H1 (cell line): ENCODE measurements around the gene KCNG3. TPM values are rescaled to one million over a fixed set of nuclear protein-coding genes. Genes with fewer than 3 reads are reported as not detected.

Experiments
- CHD7 ChIP-seq: fragments of 300-600 bp; sonication (generic); IDR thresholded peaks from 2 replicates; pipeline ENCODE4 v1.7.1; 2012; ENCODE audit warnings: low read length, moderate library complexity, mild to moderate bottlenecking, inconsistent platforms; ENCODE audit not compliant: insufficient replicate concordance
- CTCF ChIP-seq, 3 experiments: IDR thresholded peaks; 1 replicate in 2 of 3; 2 replicates in 1 of 3; pipeline versions ENCODE4 v1.5.1 to v1.6.1; 2011; ENCODE audit warnings: low read length in 3 of 3, mild to moderate bottlenecking in 3 of 3, inconsistent platforms in 2 of 3, low read depth in 1 of 3, moderate library complexity in 1 of 3; ENCODE audit not compliant: insufficient read depth in 1 of 3; ENCODE audit errors: control extremely low read depth in 1 of 3
- JUN ChIP-seq: IDR thresholded peaks from 2 replicates; pipeline ENCODE4 v1.6.1; 2011; ENCODE audit warnings: low read depth, mild to moderate bottlenecking, improper control_type of control experiment, low read length
- JUND ChIP-seq: IDR thresholded peaks from 2 replicates; pipeline ENCODE4 v1.6.1; 2011; ENCODE audit warnings: mild to moderate bottlenecking, improper control_type of control experiment, low read length
- RFX5 ChIP-seq: IDR thresholded peaks from 2 replicates; pipeline ENCODE4 v1.6.1; 2011; ENCODE audit warnings: low read depth, low read length, improper control_type of control experiment, borderline replicate concordance
- SRF ChIP-seq: IDR thresholded peaks from 2 replicates; pipeline ENCODE4 v1.6.1; 2011; ENCODE audit warnings: mild to moderate bottlenecking, low read depth, low read length, moderate library complexity
- polyA plus RNA-seq, 7 experiments: library from polyadenylated mRNA; depleted of rRNA in 3 of 7; stranded (reverse) in 5 of 7; unstranded in 2 of 7; fragments of >200 nt in 5 of 7; fragments of 200-250 nt in 2 of 7; gene quantifications; 1 replicate in 5 of 7; 2 replicates in 1 of 7; 4 replicates in 1 of 7; pipeline versions ENCODE4 v1.2.1 to v1.2.3, GENCODE V29; 2011 to 2013; ENCODE audit warnings: missing spikeins in 2 of 7, mixed read lengths in 2 of 7
- total RNA-seq: library from RNA; stranded (reverse); fragmentation: NEBNext Ultra II Directional; extraction: Animal tissue kit (Norgen Biotek cat#: 25700); gene quantifications from 2 replicates; pipeline ENCODE4 v1.2.1, GENCODE V29; 2021

KCNG3 gene
- total and polyA plus RNA-seq, 2 of the 8 experiments (the other 6 are each of a cell fraction or from before 2014, with no cell fraction given): 8.1 to 21.3 TPM

GRCh38 chr2:42513252-42513918, 19.6 kb upstream of the KCNG3 start (continued):
- TF ChIP-seq CHD7 (no peak), JUN (no peak), JUND (no peak), SRF (0 out of 2 replicates have a peak, but pooled peaks have one; percentile 5), RFX5 (no peak), CTCF (IDR thresholded peaks at IDR 0.05; ENCODE audit: control extremely low read depth in 1 of 3, insufficient read depth in 1 of 3, low read depth in 1 of 3, low read length in 3 of 3) (peak in 2 of 3 experiments; percentile 61 to 84; a peak in 3 of 4 replicates)
